Sigmoid colon (tissue), 3 donors: ENCODE data around the gene NTMT1.

ENCODE experiments used
- CTCF ChIP-seq, 4 experiments: fragments of 450-650 bp in 3 of 4; fragments of 200-600 bp in 1 of 4; IDR thresholded peaks; one replicate each; pipeline ENCODE4 v1.5.1; 2016 to 2019; ENCODE audit warnings: antibody characterized with exemption in 4 of 4, mild to moderate bottlenecking in 3 of 4, moderate library complexity in 2 of 4
- POLR2A ChIP-seq, 2 donors: fragments of 450-650 bp; IDR thresholded peaks; one replicate each; pipeline ENCODE4 v1.6.1; 2016; ENCODE audit warnings: antibody characterized with exemption in 2 of 2, mild to moderate bottlenecking in 2 of 2, moderate library complexity in 2 of 2

GRCh38 chr9:129590466-129590865, 35.5 kb upstream of the NTMT1 start:
- TF ChIP-seq POLR2A (IDR thresholded peaks at IDR 0.05) (no peak), CTCF (IDR thresholded peaks at IDR 0.05) (no peak)
